ENCODE data around the gene GRPEL2.

Gene GRPEL2

GRCh38 chr5:149333711-149334443 is 11.4 kb upstream of the GRPEL2 start:
- no peak overlapping the region for H3K27ac ChIP-seq (ENCODE audit: low read depth in 2 of 2, low read length in 2 of 2)
- H3K4me1 ChIP-seq (ENCODE audit: control insufficient read depth in 2 of 2, insufficient read depth in 2 of 2, low read length in 2 of 2) = no peaks in the 10 kb centered on the region
- no peak overlapping the region for H3K4me3 ChIP-seq (ENCODE audit: low read length in 2 of 2)
- no peaks in the 10 kb centered on the region for H3K9me3 ChIP-seq (ENCODE audit: control insufficient read depth in 2 of 2, low read length in 2 of 2)
- H3K27me3 ChIP-seq (ENCODE audit: control insufficient read depth in 2 of 2, insufficient read depth in 2 of 2, low read length in 2 of 2) = no peaks in the 10 kb centered on the region
- no peak overlapping the region for H3K9ac ChIP-seq (ENCODE audit: low read depth in 1 of 2, low read length in 2 of 2)
- no peaks in the 10 kb centered on the region for H3K36me3 ChIP-seq (ENCODE audit: control insufficient read depth in 2 of 2, insufficient read depth in 2 of 2, low read length in 2 of 2)

GRCh38 chr5:149337736-149338135 is 7.6 kb upstream of the GRPEL2 start:
- Histone ChIP-seq H3K36me3 (ENCODE audit: control insufficient read depth in 2 of 2, insufficient read depth in 2 of 2, low read length in 2 of 2) (no peaks in the 10 kb centered on the region), H3K9me3 (ENCODE audit: control insufficient read depth in 2 of 2, low read length in 2 of 2) (no peaks in the 10 kb centered on the region), H3K4me1 (ENCODE audit: control insufficient read depth in 2 of 2, insufficient read depth in 2 of 2, low read length in 2 of 2) (no peaks in the 10 kb centered on the region), H3K27me3 (ENCODE audit: control insufficient read depth in 2 of 2, insufficient read depth in 2 of 2, low read length in 2 of 2) (no peaks in the 10 kb centered on the region), H3K4me3 (ENCODE audit: low read length in 2 of 2) (no peak overlapping the region), H3K9ac (ENCODE audit: low read depth in 1 of 2, low read length in 2 of 2) (no peak overlapping the region), H3K27ac (ENCODE audit: low read depth in 2 of 2, low read length in 2 of 2) (no peak overlapping the region)

GRCh38 chr5:149338364-149338763 is 6.9 kb upstream of the GRPEL2 start:
- no peaks in the 10 kb centered on the region for H3K9me3 ChIP-seq (ENCODE audit: control insufficient read depth in 2 of 2, low read length in 2 of 2)
- H3K4me3 ChIP-seq (ENCODE audit: low read length in 2 of 2) = no peak overlapping the region
- no peaks in the 10 kb centered on the region for H3K36me3 ChIP-seq (ENCODE audit: control insufficient read depth in 2 of 2, insufficient read depth in 2 of 2, low read length in 2 of 2)
- H3K4me1 ChIP-seq (ENCODE audit: control insufficient read depth in 2 of 2, insufficient read depth in 2 of 2, low read length in 2 of 2) = no peaks in the 10 kb centered on the region
- H3K27me3 ChIP-seq (ENCODE audit: control insufficient read depth in 2 of 2, insufficient read depth in 2 of 2, low read length in 2 of 2) = no peaks in the 10 kb centered on the region
- H3K27ac ChIP-seq (ENCODE audit: low read depth in 2 of 2, low read length in 2 of 2) = no peak overlapping the region
- H3K9ac ChIP-seq (ENCODE audit: low read depth in 1 of 2, low read length in 2 of 2) = no peak overlapping the region

- Histone ChIP-seq H3K9ac (ENCODE audit: low read depth in 1 of 2, low read length in 2 of 2) (no peak overlapping the region), H3K36me3 (ENCODE audit: control insufficient read depth in 2 of 2, insufficient read depth in 2 of 2, low read length in 2 of 2) (no peaks in the 10 kb centered on the region), H3K4me1 (ENCODE audit: control insufficient read depth in 2 of 2, insufficient read depth in 2 of 2, low read length in 2 of 2) (peaks cover 2 to 8% of the 10 kb centered on the region in 2 donors), H3K27me3 (ENCODE audit: control insufficient read depth in 2 of 2, insufficient read depth in 2 of 2, low read length in 2 of 2) (no peaks in the 10 kb centered on the region), H3K4me3 (ENCODE audit: low read length in 2 of 2) (no peak overlapping the region), H3K27ac (ENCODE audit: low read depth in 2 of 2, low read length in 2 of 2) (no peak overlapping the region), H3K9me3 (ENCODE audit: control insufficient read depth in 2 of 2, low read length in 2 of 2) (no peaks in the 10 kb centered on the region)
Measured at GRCh38 chr5:149340920-149341319, 4.4 kb upstream of the GRPEL2 start.

- Histone ChIP-seq H3K4me1 (ENCODE audit: control insufficient read depth in 2 of 2, insufficient read depth in 2 of 2, low read length in 2 of 2) (peaks cover 6 to 12% of the 10 kb centered on the region in 2 donors), H3K4me3 (ENCODE audit: low read length in 2 of 2) (no peak overlapping the region), H3K9me3 (ENCODE audit: control insufficient read depth in 2 of 2, low read length in 2 of 2) (no peaks in the 10 kb centered on the region), H3K27ac (ENCODE audit: low read depth in 2 of 2, low read length in 2 of 2) (no peak overlapping the region), H3K27me3 (ENCODE audit: control insufficient read depth in 2 of 2, insufficient read depth in 2 of 2, low read length in 2 of 2) (no peaks in the 10 kb centered on the region), H3K36me3 (ENCODE audit: control insufficient read depth in 2 of 2, insufficient read depth in 2 of 2, low read length in 2 of 2) (no peaks in the 10 kb centered on the region), H3K9ac (ENCODE audit: low read depth in 1 of 2, low read length in 2 of 2) (no peak overlapping the region)
Measured at GRCh38 chr5:149341876-149342275, 3.4 kb upstream of the GRPEL2 start.

- no peak overlapping the region for H3K9ac ChIP-seq (ENCODE audit: low read depth in 1 of 2, low read length in 2 of 2)
- peaks cover 7 to 15% of the 10 kb centered on the region in 2 donors for H3K36me3 ChIP-seq (ENCODE audit: control insufficient read depth in 2 of 2, insufficient read depth in 2 of 2, low read length in 2 of 2)
- H3K4me3 ChIP-seq (ENCODE audit: low read length in 2 of 2) = no peak overlapping the region
- peaks cover 6 to 12% of the 10 kb centered on the region in 2 donors for H3K4me1 ChIP-seq (ENCODE audit: control insufficient read depth in 2 of 2, insufficient read depth in 2 of 2, low read length in 2 of 2)
- H3K27me3 ChIP-seq (ENCODE audit: control insufficient read depth in 2 of 2, insufficient read depth in 2 of 2, low read length in 2 of 2) = no peaks in the 10 kb centered on the region
- no peaks in the 10 kb centered on the region for H3K9me3 ChIP-seq (ENCODE audit: control insufficient read depth in 2 of 2, low read length in 2 of 2)
- no peak overlapping the region for H3K27ac ChIP-seq (ENCODE audit: low read depth in 2 of 2, low read length in 2 of 2)
Measured at GRCh38 chr5:149344151-149344550, 1.1 kb upstream of the GRPEL2 start.

GRCh38 chr5:149345892-149346222 is 558 bp downstream of the GRPEL2 start:
- Histone ChIP-seq H3K9ac (ENCODE audit: low read depth in 1 of 2, low read length in 2 of 2) (peak overlapping the region; percentile 66 to 71), H3K36me3 (ENCODE audit: control insufficient read depth in 2 of 2, insufficient read depth in 2 of 2, low read length in 2 of 2) (peaks cover 24 to 30% of the 10 kb centered on the region in 2 donors), H3K9me3 (ENCODE audit: control insufficient read depth in 2 of 2, low read length in 2 of 2) (no peaks in the 10 kb centered on the region), H3K4me3 (ENCODE audit: low read length in 2 of 2) (peak overlapping the region; percentile 87 to 91), H3K27ac (ENCODE audit: low read depth in 2 of 2, low read length in 2 of 2) (peak overlapping the region; percentile 72 to 81), H3K27me3 (ENCODE audit: control insufficient read depth in 2 of 2, insufficient read depth in 2 of 2, low read length in 2 of 2) (no peaks in the 10 kb centered on the region), H3K4me1 (ENCODE audit: control insufficient read depth in 2 of 2, insufficient read depth in 2 of 2, low read length in 2 of 2) (peaks cover 6 to 12% of the 10 kb centered on the region in 2 donors)

GRCh38 chr5:149348518-149348917 is 3.2 kb downstream of the GRPEL2 start:
- Histone ChIP-seq H3K9me3 (ENCODE audit: control insufficient read depth in 2 of 2, low read length in 2 of 2) (no peaks in the 10 kb centered on the region), H3K36me3 (ENCODE audit: control insufficient read depth in 2 of 2, insufficient read depth in 2 of 2, low read length in 2 of 2) (peaks cover 39 to 45% of the 10 kb centered on the region in 2 donors), H3K27me3 (ENCODE audit: control insufficient read depth in 2 of 2, insufficient read depth in 2 of 2, low read length in 2 of 2) (no peaks in the 10 kb centered on the region), H3K9ac (ENCODE audit: low read depth in 1 of 2, low read length in 2 of 2) (no peak overlapping the region), H3K27ac (ENCODE audit: low read depth in 2 of 2, low read length in 2 of 2) (no peak overlapping the region), H3K4me1 (ENCODE audit: control insufficient read depth in 2 of 2, insufficient read depth in 2 of 2, low read length in 2 of 2) (peaks cover 6 to 12% of the 10 kb centered on the region in 2 donors), H3K4me3 (ENCODE audit: low read length in 2 of 2) (no peak overlapping the region)

- peaks cover 6 to 12% of the 10 kb centered on the region in 2 donors for H3K4me1 ChIP-seq (ENCODE audit: control insufficient read depth in 2 of 2, insufficient read depth in 2 of 2, low read length in 2 of 2)
- no peak overlapping the region for H3K27ac ChIP-seq (ENCODE audit: low read depth in 2 of 2, low read length in 2 of 2)
- no peak overlapping the region for H3K4me3 ChIP-seq (ENCODE audit: low read length in 2 of 2)
- no peaks in the 10 kb centered on the region for H3K27me3 ChIP-seq (ENCODE audit: control insufficient read depth in 2 of 2, insufficient read depth in 2 of 2, low read length in 2 of 2)
- H3K9ac ChIP-seq (ENCODE audit: low read depth in 1 of 2, low read length in 2 of 2) = no peak overlapping the region
- H3K9me3 ChIP-seq (ENCODE audit: control insufficient read depth in 2 of 2, low read length in 2 of 2) = no peaks in the 10 kb centered on the region
- H3K36me3 ChIP-seq (ENCODE audit: control insufficient read depth in 2 of 2, insufficient read depth in 2 of 2, low read length in 2 of 2) = peaks cover 39 to 45% of the 10 kb centered on the region in 2 donors
Measured at GRCh38 chr5:149349382-149349781, 4.1 kb downstream of the GRPEL2 start.

GRCh38 chr5:149352169-149352568 is 6.9 kb downstream of the GRPEL2 start:
- Histone ChIP-seq H3K36me3 (ENCODE audit: control insufficient read depth in 2 of 2, insufficient read depth in 2 of 2, low read length in 2 of 2) (peaks cover 44 to 50% of the 10 kb centered on the region in 2 donors), H3K4me3 (ENCODE audit: low read length in 2 of 2) (no peak overlapping the region), H3K9ac (ENCODE audit: low read depth in 1 of 2, low read length in 2 of 2) (no peak overlapping the region), H3K27me3 (ENCODE audit: control insufficient read depth in 2 of 2, insufficient read depth in 2 of 2, low read length in 2 of 2) (no peaks in the 10 kb centered on the region), H3K9me3 (ENCODE audit: control insufficient read depth in 2 of 2, low read length in 2 of 2) (no peaks in the 10 kb centered on the region), H3K27ac (ENCODE audit: low read depth in 2 of 2, low read length in 2 of 2) (no peak overlapping the region), H3K4me1 (ENCODE audit: control insufficient read depth in 2 of 2, insufficient read depth in 2 of 2, low read length in 2 of 2) (no peaks in the 10 kb centered on the region)
